ENCODE data around the gene LAPTM4A.

The LAPTM4A gene

DNA sequence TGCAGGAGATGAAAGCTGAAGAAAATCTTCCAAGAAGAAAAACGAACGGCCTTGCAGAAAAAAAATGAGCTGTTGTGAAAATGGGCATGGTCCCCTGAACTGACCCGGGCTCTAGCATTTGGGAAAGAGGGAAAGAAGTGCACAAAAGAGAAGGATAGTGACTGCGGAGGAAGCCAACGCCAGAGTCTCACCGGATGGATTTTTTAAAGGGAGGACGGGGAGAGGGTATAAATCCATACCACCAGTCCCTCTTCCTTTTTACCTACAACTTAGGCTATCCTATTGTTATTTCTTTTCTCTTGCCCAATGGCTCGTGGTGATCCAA is 62.1 kb downstream of the LAPTM4A start:
- DNase-seq: no peak
- Mint-ChIP-seq H3K36me3 (ENCODE audit: insufficient read depth) (peaks cover 20% of the 10 kb centered on the region), H3K9me3 (no peaks in the 10 kb centered on the region), H3K27ac (peak overlapping the region; percentile 94), H3K4me1 (ENCODE audit: low read depth in 2 of 2) (peaks cover 10 to 19% of the 10 kb centered on the region in 2 donors), H3K27me3 (peaks cover 16 to 26% of the 10 kb centered on the region in 2 donors), H3K4me3 (peak overlapping the region; percentile 91 to 94)
- no peak for ATAC-seq (replicated peaks)

DNA sequence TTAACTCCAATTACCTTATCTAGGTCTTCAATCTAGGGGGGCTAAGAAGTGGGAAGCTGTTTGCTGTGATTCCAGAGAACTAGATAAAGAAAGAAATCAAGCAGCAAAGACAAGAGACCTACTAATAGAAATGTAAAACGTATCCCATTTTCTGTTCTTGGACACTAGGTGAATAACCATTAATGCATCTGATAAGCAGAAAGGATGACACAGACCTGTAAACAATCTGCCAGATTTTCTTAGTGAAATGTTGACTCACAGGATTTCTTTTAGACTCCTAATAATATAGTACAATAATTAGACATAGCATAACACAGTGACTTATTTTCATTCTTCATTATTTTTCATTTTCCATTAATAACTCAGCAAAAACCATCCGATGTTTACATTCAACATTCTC is 62.8 kb downstream of the LAPTM4A start:
- Mint-ChIP-seq H3K36me3 (ENCODE audit: insufficient read depth) (peaks cover 20% of the 10 kb centered on the region), H3K27me3 (peaks cover 16 to 19% of the 10 kb centered on the region in 2 donors), H3K9me3 (no peaks in the 10 kb centered on the region), H3K4me1 (ENCODE audit: low read depth in 2 of 2) (peaks cover 10 to 19% of the 10 kb centered on the region in 2 donors), H3K4me3 (peak overlapping the region; percentile 91 to 94), H3K27ac (peak overlapping the region in 1 of 2 donors; percentile 94)
- no peak for DNase-seq
- no peak for ATAC-seq (replicated peaks)

DNA sequence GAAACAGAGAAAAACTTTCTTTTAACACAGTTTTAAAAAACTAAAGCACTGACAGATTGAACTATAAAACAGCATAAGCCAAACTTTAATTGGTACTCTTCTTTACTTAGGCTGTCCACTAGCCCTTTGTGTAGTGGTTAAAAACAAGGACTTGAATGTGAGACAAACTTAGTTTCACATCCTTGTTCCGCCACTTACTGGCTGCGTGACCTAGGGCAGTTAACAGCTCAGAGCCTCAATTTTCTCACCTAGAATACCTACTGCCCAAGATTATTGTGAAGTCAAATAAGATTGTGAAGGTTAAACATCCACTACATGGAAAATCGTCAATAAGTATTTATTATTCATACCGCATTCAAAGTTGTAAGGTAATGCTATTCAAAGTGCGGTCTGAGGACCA is 63.5 kb downstream of the LAPTM4A start:
- no peaks in the 10 kb centered on the region for H3K9me3 Mint-ChIP-seq
- H3K27me3 Mint-ChIP-seq: peaks cover 10 to 12% of the 10 kb centered on the region in 2 donors
- no peak overlapping the region for H3K4me3 Mint-ChIP-seq
- H3K36me3 Mint-ChIP-seq (ENCODE audit: insufficient read depth): peaks cover 20% of the 10 kb centered on the region
- no peak overlapping the region for H3K27ac Mint-ChIP-seq
- DNase-seq (no peak), ATAC-seq (replicated peaks) (no peak)
- H3K4me1 Mint-ChIP-seq (ENCODE audit: low read depth in 2 of 2): peaks cover 10 to 19% of the 10 kb centered on the region in 2 donors
